Ishikawa (cell line): ENCODE measurements around the gene CCDC187.

Experiments
- CEBPB ChIP-seq: IDR thresholded peaks from 2 replicates; pipeline ENCODE4 v1.6.1; 2012
- CREB1 ChIP-seq: IDR thresholded peaks from 2 replicates; pipeline ENCODE4 v1.6.1; 2012; ENCODE audit warnings: low read depth
- EGR1 ChIP-seq: IDR thresholded peaks from 2 replicates; pipeline ENCODE4 v1.6.1; 2012
- EP300 ChIP-seq: IDR thresholded peaks from 2 replicates; pipeline ENCODE4 v1.6.1; 2012; ENCODE audit warnings: borderline replicate concordance
- FOXM1 ChIP-seq: IDR thresholded peaks from 2 replicates; pipeline ENCODE4 v1.6.1; 2012; ENCODE audit warnings: low read depth, borderline replicate concordance
- MAX ChIP-seq: IDR thresholded peaks from 2 replicates; pipeline ENCODE4 v1.6.1; 2012
- NFIC ChIP-seq: IDR thresholded peaks from 2 replicates; pipeline ENCODE4 v1.6.1; 2012
- RAD21 ChIP-seq: IDR thresholded peaks from 2 replicates; pipeline ENCODE4 v1.6.1; 2012; ENCODE audit warnings: low read depth
- REST ChIP-seq: IDR thresholded peaks from 2 replicates; pipeline ENCODE4 v1.6.1; 2012; ENCODE audit warnings: low read depth, mild to moderate bottlenecking
- TAF1 ChIP-seq: IDR thresholded peaks from 2 replicates; pipeline ENCODE4 v1.6.1; 2012; ENCODE audit warnings: low read depth, mild to moderate bottlenecking
- TCF12 ChIP-seq: IDR thresholded peaks from 2 replicates; pipeline ENCODE4 v1.6.1; 2012; ENCODE audit warnings: low read depth
- TEAD4 ChIP-seq: IDR thresholded peaks from 2 replicates; pipeline ENCODE4 v1.6.1; 2012
- USF1 ChIP-seq: IDR thresholded peaks from 2 replicates; pipeline ENCODE4 v1.6.1; 2012
- YY1 ChIP-seq: IDR thresholded peaks from 2 replicates; pipeline ENCODE4 v1.6.1; 2012; ENCODE audit warnings: low read depth
- ZBTB7A ChIP-seq: IDR thresholded peaks from 2 replicates; pipeline ENCODE4 v1.6.1; 2012; ENCODE audit warnings: low read depth

Gene CCDC187

GRCh38 chr9:136259836-136260235 lies 44.1 kb downstream of the CCDC187 start:
- TF ChIP-seq TCF12 (no peak), MAX (no peak), TAF1 (no peak), EGR1 (no peak), EP300 (no peak), REST (no peak), TEAD4 (no peak), ZBTB7A (no peak), CEBPB (no peak), CREB1 (no peak), YY1 (no peak)

GRCh38 chr9:136259517-136259813 lies 44.4 kb downstream of the CCDC187 start:
- TF ChIP-seq CREB1, result no peak
- no peak for TF ChIP-seq REST
- no peak for TF ChIP-seq RAD21
- TF ChIP-seq NFIC, result no peak
- no peak for TF ChIP-seq FOXM1
- TF ChIP-seq MAX, result no peak
- TF ChIP-seq YY1, result no peak
- no peak for TF ChIP-seq EP300
- TF ChIP-seq TCF12, result no peak
- TF ChIP-seq USF1, result no peak
- no peak for TF ChIP-seq CEBPB
- TF ChIP-seq TEAD4, result no peak
- no peak for TF ChIP-seq EGR1

- TF ChIP-seq REST, result no peak
- TF ChIP-seq YY1, result no peak
- TF ChIP-seq TEAD4, result no peak
- no peak for TF ChIP-seq TCF12
- no peak for TF ChIP-seq EP300
- no peak for TF ChIP-seq EGR1
- TF ChIP-seq MAX, result no peak
- no peak for TF ChIP-seq CREB1
- TF ChIP-seq CEBPB, result no peak
- TF ChIP-seq TAF1, result no peak
- TF ChIP-seq USF1, result no peak
- TF ChIP-seq FOXM1, result no peak
- TF ChIP-seq RAD21, result no peak
- no peak for TF ChIP-seq ZBTB7A
- no peak for TF ChIP-seq NFIC
Observed at GRCh38 chr9:136258786-136259516, 44.9 kb downstream of the CCDC187 start.

GRCh38 chr9:136258299-136258625 lies 45.6 kb downstream of the CCDC187 start:
- TF ChIP-seq RAD21 (no peak), CREB1 (no peak), USF1 (no peak), TEAD4 (no peak), NFIC (no peak), REST (no peak), TCF12 (no peak)
